ENCODE measurements around the gene ACOX3. TPM values are rescaled to one million over a fixed set of nuclear protein-coding genes. Genes with fewer than 3 reads are reported as not detected.

Gene ACOX3
- total and polyA plus RNA-seq, 4 donors, result 11.4 to 24.6 (median 13.6) TPM

DNA sequence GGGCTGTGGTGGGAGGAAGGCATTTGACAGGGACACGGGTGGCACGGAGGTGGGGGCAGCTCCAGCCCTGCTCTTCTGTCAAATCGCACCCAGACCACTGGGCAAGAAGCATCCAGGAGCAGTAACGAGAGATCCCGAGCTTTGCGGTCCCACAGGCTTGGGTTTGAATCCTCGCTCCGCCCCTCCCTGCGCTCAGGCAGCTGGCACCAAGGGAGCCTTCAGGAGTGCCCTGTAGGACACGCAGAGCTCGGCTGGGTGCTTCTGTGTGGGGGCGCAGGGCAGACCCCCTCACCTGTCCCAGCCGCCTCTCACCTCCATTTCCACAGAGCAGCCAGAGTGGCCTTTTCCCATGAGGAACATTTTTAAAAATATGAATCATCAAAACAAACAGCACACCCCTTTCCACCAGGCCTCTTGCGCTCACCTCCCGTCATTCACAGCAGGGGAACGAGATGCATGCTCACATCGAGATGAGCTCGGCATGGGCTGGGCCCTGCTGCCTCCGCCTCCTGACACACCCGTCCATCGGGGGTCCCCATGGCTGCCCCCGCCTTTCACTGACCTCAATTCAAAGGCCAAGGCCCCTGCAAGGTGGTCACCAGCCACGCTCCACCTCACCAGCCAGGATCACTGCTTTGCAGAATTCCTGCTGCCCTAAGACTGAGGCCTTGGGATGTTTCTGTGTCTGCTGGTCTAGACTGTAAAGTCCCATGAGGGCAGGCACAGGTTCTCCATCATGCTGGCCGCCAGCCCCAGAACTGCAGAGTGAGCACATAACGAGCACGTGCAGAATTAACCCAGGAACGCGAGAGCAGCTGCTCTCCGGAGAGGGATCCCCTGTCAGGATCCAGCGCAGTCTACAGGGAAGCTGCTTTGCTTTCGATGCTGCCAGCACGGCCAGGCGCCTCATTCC, 52.7 kb downstream of the ACOX3 start:
- Histone ChIP-seq H3K9ac (ENCODE audit: low read depth in 1 of 2, low read length in 2 of 2) (no peak overlapping the region), H3K27me3 (ENCODE audit: control insufficient read depth in 4 of 4, insufficient read depth in 4 of 4, low read length in 3 of 4) (no peaks in the 10 kb centered on the region), H3K4me1 (ENCODE audit: control insufficient read depth in 4 of 4, insufficient read depth in 4 of 4, low read length in 3 of 4) (no peaks in the 10 kb centered on the region), H3K4me3 (ENCODE audit: low read depth in 1 of 3, low read length in 3 of 3) (no peak overlapping the region), H3K9me3 (ENCODE audit: control insufficient read depth in 4 of 4, low read length in 3 of 4) (no peaks in the 10 kb centered on the region), H3K36me3 (ENCODE audit: control insufficient read depth in 4 of 4, insufficient read depth in 3 of 4, low read depth in 1 of 4, low read length in 3 of 4) (peaks cover 0 to 46% (median 7%) of the 10 kb centered on the region in 4 donors), H3K27ac (ENCODE audit: low read depth in 1 of 2, low read length in 2 of 2) (no peak overlapping the region)
- no peak for DNase-seq (ENCODE audit: low spot score)
- WGBS, result 96% methylated on average over 33 of the region's 33 CpGs
- TF ChIP-seq, protein P1, sequence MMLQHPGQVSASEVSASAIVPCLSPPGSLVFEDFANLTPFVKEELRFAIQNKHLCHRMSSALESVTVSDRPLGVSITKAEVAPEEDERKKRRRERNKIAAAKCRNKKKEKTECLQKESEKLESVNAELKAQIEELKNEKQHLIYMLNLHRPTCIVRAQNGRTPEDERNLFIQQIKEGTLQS (IDR thresholded peaks at IDR 0.05), result no peak
- TF ChIP-seq YY1 (IDR thresholded peaks at IDR 0.05) (no peak), HNF4G (IDR thresholded peaks at IDR 0.05) (no peak), NR2F2 (IDR thresholded peaks at IDR 0.05) (no peak), SP1 (IDR thresholded peaks at IDR 0.05) (no peak), FOXA2 (IDR thresholded peaks at IDR 0.05) (no peak), EGR1 (IDR thresholded peaks at IDR 0.05; ENCODE audit: low read depth in 2 of 2) (no peak), RXRA (IDR thresholded peaks at IDR 0.05) (no peak), HNF4A (conservative IDR thresholded peaks at IDR 0.05) (no peak), FOXA1 (IDR thresholded peaks at IDR 0.05) (no peak), RAD21 (IDR thresholded peaks at IDR 0.05) (no peak), JUND (IDR thresholded peaks at IDR 0.05) (no peak), TAF1 (conservative IDR thresholded peaks at IDR 0.05) (no peak), GABPA (IDR thresholded peaks at IDR 0.05 in 1 of 2, conservative IDR thresholded peaks at IDR 0.05 in 1 of 2) (no peak)
- TF ChIP-seq, protein P2, sequence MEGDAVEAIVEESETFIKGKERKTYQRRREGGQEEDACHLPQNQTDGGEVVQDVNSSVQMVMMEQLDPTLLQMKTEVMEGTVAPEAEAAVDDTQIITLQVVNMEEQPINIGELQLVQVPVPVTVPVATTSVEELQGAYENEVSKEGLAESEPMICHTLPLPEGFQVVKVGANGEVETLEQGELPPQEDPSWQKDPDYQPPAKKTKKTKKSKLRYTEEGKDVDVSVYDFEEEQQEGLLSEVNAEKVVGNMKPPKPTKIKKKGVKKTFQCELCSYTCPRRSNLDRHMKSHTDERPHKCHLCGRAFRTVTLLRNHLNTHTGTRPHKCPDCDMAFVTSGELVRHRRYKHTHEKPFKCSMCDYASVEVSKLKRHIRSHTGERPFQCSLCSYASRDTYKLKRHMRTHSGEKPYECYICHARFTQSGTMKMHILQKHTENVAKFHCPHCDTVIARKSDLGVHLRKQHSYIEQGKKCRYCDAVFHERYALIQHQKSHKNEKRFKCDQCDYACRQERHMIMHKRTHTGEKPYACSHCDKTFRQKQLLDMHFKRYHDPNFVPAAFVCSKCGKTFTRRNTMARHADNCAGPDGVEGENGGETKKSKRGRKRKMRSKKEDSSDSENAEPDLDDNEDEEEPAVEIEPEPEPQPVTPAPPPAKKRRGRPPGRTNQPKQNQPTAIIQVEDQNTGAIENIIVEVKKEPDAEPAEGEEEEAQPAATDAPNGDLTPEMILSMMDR (IDR thresholded peaks at IDR 0.05; ENCODE audit: low read depth, low read length, missing input control), result no peak
- TF ChIP-seq, protein P3, sequence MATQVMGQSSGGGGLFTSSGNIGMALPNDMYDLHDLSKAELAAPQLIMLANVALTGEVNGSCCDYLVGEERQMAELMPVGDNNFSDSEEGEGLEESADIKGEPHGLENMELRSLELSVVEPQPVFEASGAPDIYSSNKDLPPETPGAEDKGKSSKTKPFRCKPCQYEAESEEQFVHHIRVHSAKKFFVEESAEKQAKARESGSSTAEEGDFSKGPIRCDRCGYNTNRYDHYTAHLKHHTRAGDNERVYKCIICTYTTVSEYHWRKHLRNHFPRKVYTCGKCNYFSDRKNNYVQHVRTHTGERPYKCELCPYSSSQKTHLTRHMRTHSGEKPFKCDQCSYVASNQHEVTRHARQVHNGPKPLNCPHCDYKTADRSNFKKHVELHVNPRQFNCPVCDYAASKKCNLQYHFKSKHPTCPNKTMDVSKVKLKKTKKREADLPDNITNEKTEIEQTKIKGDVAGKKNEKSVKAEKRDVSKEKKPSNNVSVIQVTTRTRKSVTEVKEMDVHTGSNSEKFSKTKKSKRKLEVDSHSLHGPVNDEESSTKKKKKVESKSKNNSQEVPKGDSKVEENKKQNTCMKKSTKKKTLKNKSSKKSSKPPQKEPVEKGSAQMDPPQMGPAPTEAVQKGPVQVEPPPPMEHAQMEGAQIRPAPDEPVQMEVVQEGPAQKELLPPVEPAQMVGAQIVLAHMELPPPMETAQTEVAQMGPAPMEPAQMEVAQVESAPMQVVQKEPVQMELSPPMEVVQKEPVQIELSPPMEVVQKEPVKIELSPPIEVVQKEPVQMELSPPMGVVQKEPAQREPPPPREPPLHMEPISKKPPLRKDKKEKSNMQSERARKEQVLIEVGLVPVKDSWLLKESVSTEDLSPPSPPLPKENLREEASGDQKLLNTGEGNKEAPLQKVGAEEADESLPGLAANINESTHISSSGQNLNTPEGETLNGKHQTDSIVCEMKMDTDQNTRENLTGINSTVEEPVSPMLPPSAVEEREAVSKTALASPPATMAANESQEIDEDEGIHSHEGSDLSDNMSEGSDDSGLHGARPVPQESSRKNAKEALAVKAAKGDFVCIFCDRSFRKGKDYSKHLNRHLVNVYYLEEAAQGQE (IDR thresholded peaks at IDR 0.05), result no peak
- TF ChIP-seq, protein P4, sequence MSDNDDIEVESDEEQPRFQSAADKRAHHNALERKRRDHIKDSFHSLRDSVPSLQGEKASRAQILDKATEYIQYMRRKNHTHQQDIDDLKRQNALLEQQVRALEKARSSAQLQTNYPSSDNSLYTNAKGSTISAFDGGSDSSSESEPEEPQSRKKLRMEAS (IDR thresholded peaks at IDR 0.05), result no peak
- TF ChIP-seq, protein P5, sequence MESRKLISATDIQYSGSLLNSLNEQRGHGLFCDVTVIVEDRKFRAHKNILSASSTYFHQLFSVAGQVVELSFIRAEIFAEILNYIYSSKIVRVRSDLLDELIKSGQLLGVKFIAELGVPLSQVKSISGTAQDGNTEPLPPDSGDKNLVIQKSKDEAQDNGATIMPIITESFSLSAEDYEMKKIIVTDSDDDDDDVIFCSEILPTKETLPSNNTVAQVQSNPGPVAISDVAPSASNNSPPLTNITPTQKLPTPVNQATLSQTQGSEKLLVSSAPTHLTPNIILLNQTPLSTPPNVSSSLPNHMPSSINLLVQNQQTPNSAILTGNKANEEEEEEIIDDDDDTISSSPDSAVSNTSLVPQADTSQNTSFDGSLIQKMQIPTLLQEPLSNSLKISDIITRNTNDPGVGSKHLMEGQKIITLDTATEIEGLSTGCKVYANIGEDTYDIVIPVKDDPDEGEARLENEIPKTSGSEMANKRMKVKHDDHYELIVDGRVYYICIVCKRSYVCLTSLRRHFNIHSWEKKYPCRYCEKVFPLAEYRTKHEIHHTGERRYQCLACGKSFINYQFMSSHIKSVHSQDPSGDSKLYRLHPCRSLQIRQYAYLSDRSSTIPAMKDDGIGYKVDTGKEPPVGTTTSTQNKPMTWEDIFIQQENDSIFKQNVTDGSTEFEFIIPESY (IDR thresholded peaks at IDR 0.05), result no peak

Data from liver (tissue), 9 donors.